ENCODE results near the gene MIPOL1.
"Not testable (repeated sequence)": the region's sequence is repeated elsewhere in the genome, so short reads cannot be mapped to it uniquely, and the experiment has no call there.

Gene MIPOL1

DNA sequence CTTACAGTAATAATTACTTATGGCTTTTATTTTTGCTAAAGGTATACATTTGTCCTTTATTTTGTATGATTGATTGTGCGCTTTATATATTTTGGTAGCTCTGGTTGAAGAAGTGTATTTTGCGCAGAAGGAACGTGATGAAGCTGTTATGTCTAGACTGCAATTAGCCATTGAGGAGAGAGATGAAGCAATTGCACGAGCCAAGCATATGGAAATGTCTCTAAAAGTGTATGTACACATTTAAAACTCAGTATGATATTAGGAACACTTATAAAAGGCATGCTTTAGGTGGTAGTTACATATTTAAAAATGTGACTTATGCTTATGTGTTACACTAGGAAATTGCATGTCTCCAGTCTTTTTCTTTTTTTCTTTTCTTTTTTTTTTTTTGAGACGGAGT, 87.5 kb downstream of the MIPOL1 start:
- DNase-seq (ENCODE audit: low read depth) = no peak

DNA sequence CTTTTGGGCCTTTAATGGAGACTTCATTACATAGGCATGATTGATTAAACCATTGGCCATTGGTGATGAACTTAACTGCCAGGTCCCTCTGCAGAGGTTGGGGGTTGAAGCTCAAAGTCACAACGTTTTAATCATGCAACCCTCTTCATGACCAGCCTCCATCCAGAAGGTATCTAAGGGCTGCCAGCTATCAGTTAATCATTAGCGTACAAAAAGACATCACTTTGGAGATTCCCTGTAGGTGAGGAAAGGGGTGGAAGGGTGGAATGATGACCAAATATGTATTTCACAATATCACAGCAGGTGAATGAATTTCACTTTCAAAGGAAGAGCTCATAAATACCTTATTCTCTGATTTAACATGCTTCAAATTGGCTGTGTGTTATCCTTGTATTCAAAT, 92.0 kb downstream of the MIPOL1 start:
- DNase-seq (ENCODE audit: low read depth) = no peak

DNA sequence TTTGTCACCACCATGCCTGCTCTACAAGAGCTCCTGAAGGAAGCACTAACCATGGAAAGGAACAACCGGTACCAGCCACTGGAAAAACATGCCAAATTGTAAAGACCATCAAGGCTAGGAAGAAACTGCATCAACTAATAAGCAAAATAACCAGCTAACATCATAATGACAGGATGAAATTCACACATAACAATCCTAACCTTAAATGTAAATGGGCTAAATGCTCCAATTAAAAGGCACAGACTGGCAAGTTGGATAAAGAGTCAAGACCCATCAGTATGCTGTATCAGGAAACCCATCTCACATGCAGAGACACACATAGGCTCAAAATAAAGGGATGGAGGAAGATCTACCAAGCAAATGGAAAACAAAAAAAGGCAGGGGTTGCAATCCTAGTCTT, 97.5 kb downstream of the MIPOL1 start:
- not testable (repeated sequence) for DNase-seq (ENCODE audit: low read depth)

DNA sequence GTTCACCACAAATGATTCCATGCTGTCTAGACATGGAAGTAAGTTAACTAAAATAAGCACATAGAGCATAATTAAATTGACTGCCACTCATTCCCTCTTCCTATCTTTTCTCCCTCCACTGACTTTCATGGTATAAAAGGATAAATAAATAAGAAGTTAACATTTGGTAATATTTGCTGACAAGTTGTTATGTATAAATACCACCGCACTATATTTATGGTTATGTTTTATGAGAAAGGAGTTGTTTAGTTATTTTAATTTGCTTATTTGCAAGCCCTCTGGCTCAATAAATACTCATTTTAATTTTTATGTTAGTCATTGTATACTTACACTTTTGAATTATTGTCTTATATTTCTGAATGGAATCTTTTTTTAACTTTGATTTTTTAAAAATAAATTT, 113.5 kb downstream of the MIPOL1 start:
- DNase-seq (ENCODE audit: low read depth) = no peak

DNA sequence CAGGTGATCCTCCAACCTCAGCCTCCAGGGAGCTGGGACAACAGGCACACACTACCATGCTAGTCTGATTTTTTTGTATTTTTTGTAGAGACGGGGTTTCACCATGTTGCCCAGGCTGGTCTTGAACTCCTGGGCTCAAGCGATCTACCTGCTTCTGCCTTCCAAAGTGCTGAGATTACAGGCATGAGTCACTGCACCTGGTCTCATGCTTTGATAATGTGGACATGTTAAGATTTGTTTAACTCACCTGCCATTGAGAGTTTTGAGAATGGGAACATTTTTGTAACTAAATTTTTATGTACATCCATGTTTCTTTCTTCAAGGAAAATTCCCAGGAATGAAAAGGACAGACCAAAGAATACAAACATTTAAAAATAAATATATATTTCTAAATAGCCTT, 121.2 kb downstream of the MIPOL1 start:
- no peak for DNase-seq (ENCODE audit: low read depth)

DNA sequence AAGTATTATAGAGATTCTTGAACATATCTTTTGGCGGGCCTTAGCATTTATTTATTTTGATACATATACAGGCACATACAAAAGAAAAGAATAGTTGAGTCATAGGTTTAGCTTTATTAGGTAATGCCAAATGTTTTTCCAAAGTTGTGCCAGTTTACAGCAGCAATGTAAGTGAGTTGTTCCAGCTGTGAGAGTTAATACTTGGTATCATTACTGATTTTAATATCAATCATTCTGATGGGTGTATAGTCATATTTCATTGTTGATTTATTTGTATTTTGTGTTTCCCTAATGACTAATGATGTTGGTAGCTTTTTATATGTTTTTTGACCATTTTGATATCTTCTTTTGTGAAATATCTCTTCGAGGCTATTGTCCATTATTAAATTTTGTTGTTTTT, 122.4 kb downstream of the MIPOL1 start:
- DNase-seq (ENCODE audit: low read depth) = no peak

DNA sequence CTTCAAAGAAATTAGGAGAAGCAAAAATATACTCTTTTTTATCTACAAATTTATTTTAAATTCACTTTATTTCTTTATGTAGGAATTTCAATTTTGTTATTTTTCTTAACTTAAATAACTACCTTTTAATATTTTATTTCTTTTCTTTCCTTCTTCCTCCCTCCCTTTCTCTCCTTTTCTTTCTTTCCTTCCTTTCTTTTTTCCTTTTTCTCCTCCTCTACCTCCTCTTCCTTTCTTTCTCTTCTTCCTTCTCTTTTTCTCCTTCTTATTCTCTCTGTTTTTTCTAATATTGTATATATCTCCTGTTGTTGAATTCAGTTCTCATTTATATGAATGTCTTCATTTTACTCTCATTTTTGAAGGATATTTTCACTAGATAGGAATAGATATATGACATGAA, 127.6 kb downstream of the MIPOL1 start:
- DNase-seq (ENCODE audit: low read depth) = no peak

DNA sequence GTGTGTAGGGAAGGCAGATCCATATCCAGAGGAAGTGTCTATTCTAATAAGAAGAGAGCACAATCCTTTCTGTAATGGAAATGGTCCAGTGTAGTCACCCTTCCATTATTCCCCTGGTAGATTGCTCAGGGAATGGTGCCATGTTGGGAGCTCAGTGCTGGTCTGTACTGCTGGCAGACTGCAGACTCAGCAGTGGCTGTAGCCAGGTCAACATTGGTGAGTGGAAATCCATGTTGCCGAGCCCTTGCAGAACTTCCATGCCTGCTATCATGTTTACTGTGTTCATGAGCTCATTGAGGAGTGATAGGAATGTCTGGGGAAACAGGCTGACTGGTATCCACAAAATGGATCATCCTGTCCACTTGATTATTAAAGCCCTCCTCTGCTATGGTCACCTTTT, 128.7 kb downstream of the MIPOL1 start:
- no peak for DNase-seq (ENCODE audit: low read depth)

DNA sequence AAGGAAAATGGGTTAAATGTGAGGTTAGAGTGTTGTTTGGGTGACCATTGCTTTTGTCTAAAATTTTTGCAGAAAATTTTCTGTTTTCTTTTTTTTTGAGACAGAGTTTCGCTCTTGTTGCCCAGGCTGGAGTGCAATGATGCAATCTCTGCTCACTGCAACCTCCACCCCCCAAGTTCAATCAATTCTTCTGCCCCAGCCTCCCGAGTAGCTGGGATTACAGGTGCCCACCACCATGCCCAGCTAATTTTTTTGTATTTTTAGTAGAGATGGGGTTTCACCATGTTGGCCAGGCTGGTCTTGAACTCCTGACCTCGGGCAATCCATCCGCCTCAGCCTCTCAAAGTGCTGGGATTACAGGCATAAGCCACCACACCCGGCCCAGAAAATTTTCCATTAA, 130.2 kb downstream of the MIPOL1 start:
- not testable (repeated sequence) for DNase-seq (ENCODE audit: low read depth)

DNA sequence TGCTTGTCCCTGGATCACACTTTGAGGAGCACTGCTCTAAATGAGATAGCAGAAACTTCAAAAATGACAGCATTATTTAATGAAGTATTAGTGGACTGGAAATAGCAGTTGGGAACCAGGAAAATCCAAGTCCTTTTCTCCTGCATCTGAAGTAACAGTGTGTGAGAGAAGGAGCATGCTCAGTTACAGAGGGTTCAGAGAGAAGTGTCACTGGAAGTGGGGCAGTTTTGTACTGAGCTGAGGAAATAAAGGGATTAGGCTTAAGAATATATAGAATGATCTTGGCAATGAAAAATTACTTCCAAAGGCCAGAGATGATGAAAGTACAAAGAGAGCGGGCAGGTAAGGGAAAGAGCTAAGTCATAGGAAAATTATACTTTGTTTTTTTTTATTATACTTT, 130.9 kb downstream of the MIPOL1 start:
- DNase-seq (ENCODE audit: low read depth) = no peak

DNA sequence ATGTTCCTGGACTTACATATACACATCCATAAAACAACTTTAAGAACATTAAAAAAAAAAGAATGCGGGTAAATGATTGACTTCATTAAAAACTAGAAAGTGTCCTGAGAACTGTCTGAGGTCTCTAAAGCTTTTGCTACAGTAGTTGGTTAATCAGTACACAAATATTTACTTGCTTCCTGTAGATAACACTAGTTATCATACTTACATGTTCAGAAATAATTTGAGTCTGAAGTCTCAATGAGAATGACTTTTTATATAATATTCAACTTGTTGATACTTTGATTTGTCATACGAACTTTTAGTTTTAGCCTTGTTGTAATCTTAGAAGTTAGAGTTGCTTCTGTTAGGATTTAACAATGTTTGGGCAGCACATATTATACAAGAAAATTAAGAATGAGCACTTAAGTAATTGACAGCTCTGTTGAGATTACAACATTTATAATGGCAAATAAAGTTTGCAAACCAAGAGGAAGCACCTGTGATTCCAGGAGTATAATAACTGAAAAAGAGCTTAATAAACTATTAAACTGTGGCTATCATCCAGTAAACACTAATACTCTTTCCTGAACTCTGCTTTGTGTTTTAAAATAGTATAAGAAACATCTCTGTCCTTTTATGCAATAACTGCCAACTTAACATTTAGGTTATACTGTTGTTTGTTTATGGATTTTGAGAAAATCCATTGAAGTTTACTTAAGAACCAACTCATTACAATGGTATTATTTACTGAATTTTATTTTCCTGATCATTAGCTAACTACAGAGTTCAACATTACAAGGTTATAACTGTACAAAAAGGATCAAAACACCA, 131.7 kb downstream of the MIPOL1 start:
- DNase-seq (ENCODE audit: low read depth) = no peak

DNA sequence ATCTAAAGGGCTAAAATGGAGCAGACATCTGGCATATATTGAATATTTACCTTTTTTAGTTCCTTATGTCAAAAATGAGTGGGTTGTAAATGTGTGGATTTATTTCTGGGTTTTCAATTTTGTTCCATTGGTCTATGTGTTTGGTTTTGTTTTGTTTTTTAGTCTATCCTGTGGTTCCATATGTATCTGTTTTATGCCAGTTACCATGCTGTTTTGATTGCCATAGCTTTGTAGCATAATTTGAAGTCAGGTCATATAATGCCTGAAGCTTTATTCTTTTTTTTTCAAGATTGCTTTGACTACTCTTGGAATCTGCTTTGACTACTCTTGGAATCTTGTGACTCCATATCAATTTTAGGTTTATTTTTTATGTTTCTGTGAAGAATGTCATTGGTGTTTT, 133.2 kb downstream of the MIPOL1 start:
- no peak for DNase-seq (ENCODE audit: low read depth)

DNA sequence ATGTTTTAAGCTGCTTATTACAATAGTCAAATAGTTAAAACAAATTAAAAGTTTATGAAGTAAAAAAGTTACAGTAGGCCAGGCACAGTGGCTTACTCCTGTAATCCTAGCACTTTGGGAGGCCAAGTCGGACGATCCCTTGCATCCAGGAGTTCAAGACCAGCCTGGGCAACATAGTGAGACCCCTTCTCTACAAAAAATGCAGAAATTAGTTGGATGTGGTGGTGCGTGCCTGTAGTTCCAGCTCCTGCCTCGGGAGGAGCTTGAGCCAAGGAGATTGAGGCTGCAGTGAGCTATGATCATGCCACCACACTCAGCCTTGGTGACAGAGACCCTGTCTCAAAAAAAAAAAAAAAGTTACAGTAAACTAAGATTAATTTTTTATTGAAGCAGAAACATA, 142.6 kb downstream of the MIPOL1 start:
- no peak for DNase-seq (ENCODE audit: low read depth)

DNA sequence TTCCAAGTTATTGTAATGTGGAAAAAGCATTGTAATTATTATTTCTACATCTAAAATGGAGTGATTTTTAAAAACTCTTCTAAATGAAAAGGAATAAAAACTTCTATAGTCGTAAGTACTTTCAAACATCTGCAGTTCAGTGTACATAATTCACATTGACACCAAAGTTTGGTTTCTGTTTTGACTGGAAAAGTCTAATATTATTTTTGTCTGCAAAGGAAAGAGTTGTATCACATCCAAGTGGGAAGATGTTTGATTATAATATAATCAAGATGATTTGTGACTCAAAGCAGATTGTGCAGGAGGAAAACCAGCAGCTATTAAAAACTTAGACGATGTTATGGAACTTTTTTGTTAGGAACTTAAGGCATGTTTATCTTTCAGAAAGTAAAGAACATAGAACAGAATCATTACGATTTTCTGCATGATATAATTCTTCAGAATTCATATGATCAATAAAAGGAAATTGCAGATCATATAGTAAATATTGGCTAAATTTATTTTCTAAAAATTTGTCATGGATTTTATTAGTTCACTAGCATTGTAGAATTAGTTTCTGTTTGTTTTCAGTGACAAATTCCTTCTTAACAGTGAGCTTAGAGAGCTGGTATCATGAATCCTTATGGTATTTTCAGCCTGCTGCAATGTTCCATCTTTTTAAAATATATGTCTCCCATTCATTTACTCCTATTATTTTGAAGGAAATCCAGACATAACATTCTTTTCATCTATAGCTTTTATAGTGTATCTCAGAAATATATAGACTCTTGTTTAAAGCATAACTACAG, 145.8 kb downstream of the MIPOL1 start:
- no peak for DNase-seq (ENCODE audit: low read depth)

DNA sequence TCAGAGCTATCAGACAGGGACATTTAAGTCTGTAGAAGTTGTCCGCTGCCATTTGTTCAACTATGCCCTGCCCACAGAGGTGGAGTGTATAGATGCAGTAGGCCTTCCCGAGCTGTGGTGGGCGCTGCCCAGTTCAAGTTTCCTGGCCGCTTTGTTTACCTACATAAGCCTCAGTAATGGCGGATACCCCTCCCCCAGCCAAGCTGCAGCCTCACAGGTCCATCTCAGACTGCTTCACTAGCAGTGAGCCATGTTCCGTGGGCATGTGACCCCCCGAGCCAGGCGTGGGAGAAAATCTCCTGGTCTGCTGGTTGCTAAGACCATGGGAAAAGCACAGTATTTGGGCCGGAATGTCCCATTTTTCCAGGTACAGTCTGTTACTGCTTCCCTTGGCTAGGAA, 165.9 kb downstream of the MIPOL1 start:
- no peak for DNase-seq (ENCODE audit: low read depth)

DNA sequence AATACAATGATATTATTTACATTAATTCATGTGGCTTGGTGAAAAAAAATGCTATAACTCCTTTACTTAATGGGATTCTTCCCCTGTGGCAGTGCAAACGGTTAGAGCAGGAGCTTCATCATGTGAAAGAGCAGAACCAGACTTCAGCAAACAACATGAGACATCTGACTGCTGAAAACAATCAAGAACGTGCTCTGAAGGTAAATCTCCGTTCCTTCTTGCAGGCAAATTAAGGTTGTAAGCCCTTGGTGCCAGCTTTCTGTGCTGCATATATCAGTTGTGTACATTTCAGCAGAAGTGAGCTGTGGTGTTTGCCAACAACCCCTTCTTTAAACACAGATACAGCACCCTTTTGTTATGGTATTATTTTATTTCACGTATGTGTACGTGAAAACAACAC, 171.7 kb downstream of the MIPOL1 start:
- no peak for DNase-seq (ENCODE audit: low read depth)

DNA sequence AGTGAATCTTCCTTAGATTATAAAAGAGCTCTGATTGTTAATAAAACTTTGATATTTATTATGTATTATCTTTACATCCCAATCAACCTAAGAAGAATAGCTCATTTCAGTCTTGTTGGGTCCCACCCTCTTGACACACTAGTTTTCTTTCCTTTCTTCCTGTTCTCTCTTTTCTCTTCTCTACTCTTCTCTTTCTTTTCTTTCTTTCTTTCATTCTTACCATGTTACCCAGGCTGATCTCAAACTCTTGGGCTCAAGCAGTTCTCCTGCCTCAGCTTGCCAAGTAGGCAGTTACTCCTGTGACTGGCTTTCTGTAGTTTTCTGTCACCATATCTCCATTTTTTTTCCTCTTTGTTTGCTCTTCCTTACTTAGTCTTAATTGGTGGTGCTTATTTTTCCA, 177.8 kb downstream of the MIPOL1 start:
- no peak for DNase-seq (ENCODE audit: low read depth)

DNA sequence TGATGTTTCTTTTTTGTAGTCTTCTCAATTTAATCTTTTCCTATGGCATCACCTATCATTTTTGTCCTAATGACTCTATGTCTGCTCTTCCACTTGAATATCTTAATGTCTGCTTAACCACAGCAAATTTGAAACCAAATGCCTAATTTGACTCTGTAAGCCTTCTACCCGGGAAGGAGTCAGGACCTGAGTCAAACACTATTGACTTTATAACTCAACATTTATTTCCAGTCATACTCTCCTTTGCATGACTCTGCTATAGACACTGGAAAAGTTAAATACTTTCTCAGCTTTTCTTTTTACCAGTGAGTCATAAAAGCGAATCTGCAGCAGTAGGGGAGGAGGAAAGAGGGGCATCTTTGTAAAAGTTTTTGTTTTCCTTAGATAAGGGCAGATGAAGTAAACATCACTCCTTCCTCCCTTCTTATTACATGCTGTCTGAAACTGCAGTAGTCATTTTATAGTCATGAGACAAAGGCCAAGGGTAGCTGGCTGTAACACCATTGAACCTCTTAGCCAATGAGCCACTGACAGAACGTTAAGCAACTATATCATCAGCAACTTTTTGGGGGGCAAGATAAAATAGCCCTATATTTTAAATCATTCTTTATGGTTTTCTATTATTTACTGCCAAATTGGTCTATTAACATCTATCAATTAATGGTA, 179.3 kb downstream of the MIPOL1 start:
- DNase-seq (ENCODE audit: low read depth) = no peak

DNA sequence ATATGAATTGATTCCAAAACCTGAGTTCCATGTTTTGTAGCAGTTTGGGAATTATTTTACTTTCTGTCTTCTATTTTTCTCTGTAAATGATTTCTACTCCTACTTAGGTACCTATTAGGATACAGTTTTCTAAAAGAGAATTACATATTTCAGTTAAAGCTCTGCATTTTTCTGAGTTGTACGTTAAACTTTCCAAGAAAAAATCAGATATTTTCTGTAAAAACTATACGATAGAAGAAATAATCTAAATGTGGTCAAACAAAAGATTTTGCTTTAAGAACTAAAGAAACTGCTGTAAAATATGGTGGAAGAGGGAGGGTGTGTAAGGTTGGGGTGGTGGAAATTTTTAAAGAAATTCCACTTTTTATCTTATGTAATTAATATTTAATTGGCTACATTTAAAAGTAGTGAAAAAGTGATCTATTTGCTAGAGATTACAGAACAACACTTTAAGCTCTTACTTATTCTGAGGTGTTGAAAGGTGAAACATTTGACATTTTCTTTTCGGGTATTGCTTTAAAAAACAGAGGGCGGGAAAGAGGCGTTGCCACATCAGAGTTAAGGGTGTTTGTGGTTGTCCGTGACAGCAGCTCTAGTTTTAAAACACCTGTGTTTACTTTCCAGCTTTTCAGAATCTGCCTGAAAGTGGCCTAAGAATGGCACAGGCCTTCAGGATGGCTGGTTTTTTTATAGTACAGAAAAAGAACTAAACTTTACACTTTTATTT, 187.3 kb downstream of the MIPOL1 start:
- DNase-seq (ENCODE audit: low read depth) = no peak

DNA sequence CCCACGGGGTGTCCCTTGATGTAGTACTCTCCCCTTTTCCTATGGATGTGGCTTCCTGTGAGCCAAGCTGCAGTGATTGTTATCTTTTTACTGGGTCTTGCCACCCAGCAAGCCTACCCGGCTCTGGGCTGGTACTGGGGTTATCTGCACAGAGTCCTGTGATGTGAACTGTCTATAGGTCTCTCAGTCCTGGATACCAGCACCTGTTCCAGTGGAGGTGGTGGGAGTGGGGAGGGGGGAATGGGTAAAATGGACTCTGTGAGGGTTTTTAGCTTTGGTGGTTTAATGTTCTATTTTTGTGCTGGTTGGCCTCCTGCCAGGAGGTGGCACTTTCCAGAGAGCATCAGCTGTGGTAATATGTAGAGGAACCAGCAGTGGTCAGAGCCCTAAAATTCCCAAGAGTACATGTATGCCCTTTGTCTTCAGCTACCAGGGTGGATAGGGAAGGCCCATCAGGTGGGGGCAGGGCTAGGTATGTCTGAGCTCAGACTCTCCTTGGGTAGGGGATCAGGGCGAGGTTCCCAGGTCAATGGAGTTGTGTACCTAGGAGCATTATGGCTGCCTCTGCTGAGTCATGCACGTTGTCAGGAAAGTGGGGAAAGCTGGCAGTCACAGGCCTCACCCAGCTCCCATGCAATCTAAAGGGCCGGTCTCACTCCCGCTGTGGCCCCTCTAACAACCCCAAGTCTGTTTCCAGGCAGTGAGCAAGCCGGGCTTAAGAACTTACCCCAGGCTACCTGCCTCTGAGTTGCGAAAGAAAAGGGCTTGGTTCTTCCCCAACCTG, 199.6 kb downstream of the MIPOL1 start:
- DNase-seq (ENCODE audit: low read depth) = not testable (repeated sequence)

DNA sequence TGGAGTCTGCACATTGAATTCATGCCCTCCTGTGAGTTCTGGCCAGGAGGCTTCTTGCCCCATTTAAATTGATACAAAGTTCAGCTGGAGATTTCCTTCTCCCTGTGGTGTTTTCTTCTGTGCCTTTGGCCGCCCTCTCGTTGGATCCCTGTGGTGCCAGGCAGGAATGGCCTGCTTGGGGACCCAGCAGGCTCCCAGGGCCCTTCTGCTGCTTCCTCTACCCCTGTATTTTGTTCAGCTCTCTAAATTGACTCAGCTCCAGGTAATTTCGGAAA, 200.1 kb downstream of the MIPOL1 start:
- DNase-seq (ENCODE audit: low read depth) = no peak

DNA sequence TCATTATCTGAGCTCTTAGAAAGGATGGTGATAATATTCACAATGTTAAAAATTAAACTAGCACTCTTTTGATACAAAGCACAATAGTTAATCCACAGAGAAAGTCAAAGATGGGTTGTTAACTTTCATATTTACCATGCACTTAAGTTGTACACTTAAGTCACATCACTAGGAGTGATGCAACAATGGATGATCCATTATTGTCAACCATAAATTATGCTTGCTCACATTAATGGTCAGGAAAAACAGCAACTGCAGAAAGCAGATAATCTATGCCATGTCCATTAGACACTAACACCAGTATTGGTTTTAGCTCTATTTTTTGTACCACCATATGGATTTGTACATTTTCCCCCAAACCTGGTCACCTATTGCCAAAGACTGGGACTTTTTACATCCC, 201.8 kb downstream of the MIPOL1 start:
- DNase-seq (ENCODE audit: low read depth) = no peak

Measured in HS-5 (cell line).